Brain pericyte (primary cell): Measurements from ENCODE around the gene PRKAG2.

ENCODE experiments used
- DNase-seq: peaks from one replicate; pipeline ENCODE4 v3.0.0-alpha.2; 2012; ENCODE audit warnings: low read depth, low spot score

Gene PRKAG2

GRCh38 chr7:151711435-151711872 lies 165.5 kb downstream of the PRKAG2 start:
- DNase-seq, result no peak

DNA sequence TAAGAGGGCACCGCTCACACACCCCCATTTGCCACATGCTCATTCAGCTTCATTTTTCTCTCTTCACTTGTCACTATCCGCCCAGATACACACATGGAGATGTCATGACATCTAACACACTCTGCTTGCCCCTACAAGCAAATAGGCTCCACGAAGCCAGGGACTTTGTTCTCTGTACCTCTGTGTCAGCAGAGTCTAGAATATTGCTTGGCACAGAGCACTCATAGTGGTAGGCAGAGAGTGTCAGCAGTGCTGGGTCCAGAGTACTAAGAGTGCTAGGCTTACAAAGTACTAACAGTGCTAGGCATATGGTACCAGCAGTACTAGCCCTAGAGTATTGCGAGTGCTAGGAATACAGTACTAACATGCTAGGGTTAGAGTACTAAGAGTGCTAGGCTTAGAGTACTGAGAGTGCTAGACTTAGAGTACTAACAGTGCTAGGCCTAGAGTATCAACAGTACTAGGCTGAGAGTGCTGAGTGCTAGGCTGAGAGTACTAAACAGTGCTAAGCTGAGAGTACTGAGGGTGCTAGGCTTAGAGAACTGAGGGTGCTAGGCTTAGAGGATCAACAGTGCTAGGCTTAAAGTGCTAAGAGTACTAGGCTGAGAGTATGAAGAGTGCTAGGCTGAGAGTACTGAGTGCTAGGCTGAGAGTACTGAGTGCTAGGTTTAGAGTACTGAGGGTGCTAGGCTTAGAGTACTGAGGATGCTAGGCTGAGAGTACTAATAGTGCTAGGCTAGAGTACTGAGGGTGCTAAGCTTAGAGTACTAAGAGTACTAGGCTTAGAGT lies 166.1 kb downstream of the PRKAG2 start:
- no peak for DNase-seq

DNA sequence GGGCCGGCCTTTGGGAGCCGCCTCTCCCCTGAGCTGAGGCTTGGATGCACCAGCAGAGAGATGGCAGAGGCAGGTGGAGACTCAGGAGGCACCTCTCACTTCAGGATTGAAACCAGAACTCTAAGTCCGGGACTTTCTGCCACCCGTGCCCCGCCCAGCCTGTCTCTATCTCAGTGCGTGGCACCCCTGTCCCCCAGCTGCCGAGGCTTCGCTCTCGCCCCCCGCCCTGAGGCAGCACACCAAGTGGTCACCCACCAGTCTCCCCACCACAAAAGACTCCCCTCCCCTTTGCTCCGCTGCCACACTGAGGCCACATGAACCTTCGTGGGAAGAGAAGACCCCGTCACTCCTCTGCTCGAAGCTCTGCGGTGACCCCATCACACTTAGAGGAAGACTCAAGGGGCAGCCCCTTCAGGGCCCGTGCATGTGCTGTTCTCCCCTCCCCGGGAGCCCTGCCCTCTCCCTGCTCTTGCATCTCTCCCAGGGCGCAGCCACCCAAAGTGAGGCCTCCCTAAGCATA lies 166.7 kb downstream of the PRKAG2 start:
- DNase-seq, result no peak

DNA sequence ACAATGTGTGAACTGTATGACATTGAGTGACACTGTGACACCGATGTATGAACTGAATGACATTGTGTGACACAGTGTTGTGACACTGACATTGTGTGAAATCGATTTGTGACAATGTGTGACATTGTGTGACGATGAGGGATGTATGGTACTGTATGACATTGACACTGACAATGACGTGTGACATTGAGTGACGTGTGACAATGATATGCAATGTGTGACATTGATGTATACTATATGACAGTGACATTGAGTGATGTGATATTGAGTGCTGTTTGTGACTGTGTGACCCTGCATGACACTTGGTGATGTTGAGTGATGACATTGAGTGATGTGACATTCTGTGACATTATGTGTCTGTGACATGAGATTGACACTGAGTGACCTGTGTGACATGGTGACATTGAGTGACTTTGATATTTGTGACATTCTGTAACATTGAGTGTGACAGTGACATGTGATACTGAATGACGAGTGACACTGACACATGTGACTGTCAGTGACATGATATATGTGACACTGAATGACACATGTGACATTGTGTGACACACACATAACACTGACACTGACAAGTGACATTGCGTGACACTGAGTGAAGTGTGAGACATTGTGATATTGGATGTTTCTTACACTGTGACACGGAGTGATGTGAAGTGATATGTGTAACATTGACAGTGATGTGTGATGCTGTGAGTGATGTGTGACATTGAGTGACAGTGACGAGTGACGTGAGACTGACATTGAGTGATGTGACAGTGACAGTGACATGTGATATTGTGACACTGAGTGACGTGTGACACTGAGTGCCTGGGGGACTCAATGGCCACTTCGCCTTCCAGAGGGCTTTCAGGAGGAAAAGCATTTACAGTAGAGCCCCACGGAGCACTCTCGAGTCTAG lies 167.5 kb downstream of the PRKAG2 start:
- DNase-seq, result no peak

DNA sequence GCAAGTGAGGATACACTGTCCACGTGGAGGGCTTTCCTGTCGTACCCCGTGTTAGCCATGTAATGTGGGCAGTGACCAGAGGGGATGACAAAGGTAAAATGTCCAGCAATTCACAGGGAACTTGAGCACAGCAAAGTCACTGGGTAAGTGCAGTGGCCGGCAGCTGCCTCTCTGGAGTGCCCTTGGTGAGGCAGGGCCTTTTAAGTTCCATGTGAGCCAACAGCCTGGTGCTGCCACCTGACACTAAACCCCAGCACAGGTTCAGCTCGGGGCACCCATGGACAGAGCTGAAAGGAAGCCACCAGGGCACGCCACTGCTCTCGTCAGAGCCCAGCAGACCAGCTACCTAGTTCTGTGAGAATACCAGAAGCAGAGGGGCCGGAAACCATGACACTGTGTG lies 168.3 kb downstream of the PRKAG2 start:
- DNase-seq, result no peak

- DNase-seq, result no peak
Measured at GRCh38 chr7:151707757-151708156, 169.2 kb downstream of the PRKAG2 start.

GRCh38 chr7:151707105-151707469 lies 169.8 kb downstream of the PRKAG2 start:
- DNase-seq, result no peak

- no peak for DNase-seq
Measured at GRCh38 chr7:151706277-151707104, 170.4 kb downstream of the PRKAG2 start.

DNA sequence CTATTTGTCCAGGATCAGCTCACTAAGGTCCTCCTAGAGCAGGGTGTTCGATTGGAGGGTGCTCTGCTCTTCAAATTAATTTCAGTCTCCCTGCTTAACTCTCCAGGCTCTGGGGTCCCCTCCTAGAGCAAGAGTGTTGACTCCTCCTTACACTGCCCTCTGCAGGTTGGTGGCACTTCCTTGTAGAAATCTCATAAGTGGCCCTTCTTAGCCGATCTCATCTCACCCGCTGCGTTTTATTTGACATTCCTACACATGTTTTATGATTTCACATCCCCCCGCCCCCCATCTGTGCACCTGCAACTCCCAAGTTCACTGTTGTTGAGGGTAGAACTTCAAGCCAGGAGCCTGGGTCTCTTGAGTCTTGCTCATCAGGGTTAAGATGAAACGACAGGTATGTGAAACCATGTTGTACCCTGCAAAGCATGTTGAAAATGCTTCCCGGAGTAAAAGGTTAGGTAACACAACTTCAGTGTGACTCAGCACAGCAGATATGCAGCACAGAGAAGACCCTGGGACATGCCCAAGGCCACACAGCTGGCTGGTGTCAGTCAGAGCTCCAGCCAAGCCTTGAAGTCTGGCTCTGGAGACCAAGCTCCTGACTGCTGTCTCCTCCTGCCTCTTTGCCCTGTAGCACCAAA lies 171.2 kb downstream of the PRKAG2 start:
- no peak for DNase-seq

GRCh38 chr7:151704960-151705635 lies 171.8 kb downstream of the PRKAG2 start:
- DNase-seq, result no peak

- no peak for DNase-seq
Measured at GRCh38 chr7:151704299-151704959, 172.5 kb downstream of the PRKAG2 start.

DNA sequence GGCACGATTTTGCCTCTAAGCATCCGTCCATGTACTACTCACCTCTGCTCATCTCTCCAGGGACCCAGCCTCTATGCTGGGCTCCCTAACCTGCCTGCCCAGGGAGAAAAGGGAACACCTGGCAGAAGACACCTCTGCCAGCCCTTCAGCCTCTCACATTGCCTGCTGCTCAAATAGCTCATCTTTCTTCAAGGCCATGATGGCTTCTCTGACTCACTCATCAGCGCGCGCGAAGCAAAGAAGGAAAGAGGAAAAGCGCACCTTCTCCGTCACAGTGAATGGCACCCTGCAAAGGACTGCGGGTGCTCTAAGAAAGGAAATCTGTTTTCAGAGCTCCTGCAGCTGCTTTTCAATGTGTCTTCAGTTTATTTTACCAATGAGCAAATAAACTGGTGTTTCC lies 174.0 kb downstream of the PRKAG2 start:
- DNase-seq, result no peak

- no peak for DNase-seq
Measured at GRCh38 chr7:151700586-151701165, 176.2 kb downstream of the PRKAG2 start.

GRCh38 chr7:151699928-151700319 lies 177.0 kb downstream of the PRKAG2 start:
- DNase-seq, result no peak

GRCh38 chr7:151699147-151699927 lies 177.6 kb downstream of the PRKAG2 start:
- peak; percentile 92 for DNase-seq

- DNase-seq, result no peak
Measured at GRCh38 chr7:151697942-151698341, 179.0 kb downstream of the PRKAG2 start.

DNA sequence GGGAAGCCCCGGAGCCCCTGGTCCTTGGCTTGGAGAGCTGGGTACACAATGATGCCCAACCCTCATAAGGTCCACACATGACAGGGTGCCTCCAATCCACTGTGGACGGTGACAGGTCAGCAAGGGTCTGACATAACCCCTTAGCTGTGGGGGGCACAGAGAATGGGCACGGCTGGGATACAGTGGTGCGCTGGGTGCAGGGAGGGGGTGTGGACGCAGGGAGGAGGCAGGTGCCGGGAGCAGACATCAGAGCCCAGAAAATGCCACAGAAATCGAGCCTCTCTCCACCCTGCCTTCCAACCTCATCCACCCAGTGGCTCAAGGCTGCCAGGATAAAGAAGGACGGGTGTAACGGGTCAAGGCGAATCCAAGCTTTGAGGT lies 179.4 kb downstream of the PRKAG2 start:
- no peak for DNase-seq

GRCh38 chr7:151696721-151697514 lies 180.0 kb downstream of the PRKAG2 start:
- no peak for DNase-seq
